HUES64 (cell line): ENCODE measurements around the gene TBX2.

Experiments used
- H3K27ac ChIP-seq: 2 replicates; pipeline ENCODE4 v1.7.0; 2013; ENCODE audit warnings: low read depth, low read length, inconsistent platforms
- H3K27me3 ChIP-seq: 2 replicates; pipeline ENCODE4 v1.6.1; 2013; ENCODE audit warnings: mild to moderate bottlenecking, low read length; ENCODE audit not compliant: insufficient read depth
- H3K36me3 ChIP-seq: 2 replicates; pipeline ENCODE4 v1.6.1; 2013; ENCODE audit warnings: mild to moderate bottlenecking, low read length; ENCODE audit not compliant: insufficient read depth
- H3K4me1 ChIP-seq: 2 replicates; pipeline ENCODE4 v1.6.1; 2013; ENCODE audit warnings: mild to moderate bottlenecking, low read length, moderate library complexity; ENCODE audit not compliant: insufficient read depth
- H3K4me3 ChIP-seq: 2 replicates; pipeline ENCODE4 v1.5.1; 2013; ENCODE audit warnings: mild to moderate bottlenecking, low read length, moderate library complexity
- H3K9ac ChIP-seq: 2 replicates; pipeline ENCODE4 v1.6.1; 2013; ENCODE audit warnings: mild to moderate bottlenecking, low read depth, low read length
- H3K9me3 ChIP-seq: 2 replicates; pipeline ENCODE4 v1.6.1; 2013; ENCODE audit warnings: low read depth, low read length; ENCODE audit not compliant: insufficient read depth
- WGBS: fragments of 150-250, 120-280 bp; methylation state at CpG from one replicate; pipeline ENCODE4 v1.1.7; 2013; ENCODE audit warnings: missing lambda C conversion rate; 5-methylcytosine and 5-hydroxymethylcytosine counted together

Gene TBX2

DNA sequence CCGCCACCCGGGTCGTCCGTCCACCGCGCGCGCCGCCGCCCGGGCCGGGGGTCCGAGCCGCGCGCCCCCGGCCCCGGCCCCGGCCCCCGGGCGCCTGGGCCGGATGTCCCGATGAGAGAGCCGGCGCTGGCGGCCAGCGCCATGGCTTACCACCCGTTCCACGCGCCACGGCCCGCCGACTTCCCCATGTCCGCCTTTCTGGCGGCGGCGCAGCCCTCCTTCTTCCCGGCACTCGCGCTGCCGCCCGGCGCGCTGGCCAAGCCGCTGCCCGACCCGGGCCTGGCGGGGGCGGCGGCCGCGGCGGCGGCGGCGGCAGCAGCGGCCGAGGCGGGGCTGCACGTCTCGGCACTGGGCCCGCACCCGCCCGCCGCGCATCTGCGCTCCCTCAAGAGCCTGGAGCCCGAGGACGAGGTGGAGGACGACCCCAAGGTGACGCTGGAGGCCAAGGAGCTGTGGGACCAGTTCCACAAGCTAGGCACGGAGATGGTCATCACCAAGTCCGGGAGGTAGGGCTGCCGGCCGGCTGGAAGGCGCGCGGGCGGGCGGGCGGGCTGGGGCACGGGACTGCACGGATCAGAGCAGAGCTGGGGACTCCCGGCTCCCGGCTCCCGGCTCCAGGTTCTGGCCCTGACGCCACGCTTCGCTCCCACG is 548 bp downstream of the TBX2 start:
- under 1% methylated on average over 90 of the region's 90 CpGs for WGBS
- no peak overlapping the region for H3K9ac ChIP-seq
- no peak overlapping the region for H3K27ac ChIP-seq
- H3K27me3 ChIP-seq = peaks cover 100% of the 10 kb centered on the region
- peaks cover 13% of the 10 kb centered on the region for H3K4me1 ChIP-seq
- H3K36me3 ChIP-seq = no peaks in the 10 kb centered on the region
- H3K4me3 ChIP-seq = peak overlapping the region; percentile 17; the same call in 1 of the 2 replicates
- no peaks in the 10 kb centered on the region for H3K9me3 ChIP-seq

DNA sequence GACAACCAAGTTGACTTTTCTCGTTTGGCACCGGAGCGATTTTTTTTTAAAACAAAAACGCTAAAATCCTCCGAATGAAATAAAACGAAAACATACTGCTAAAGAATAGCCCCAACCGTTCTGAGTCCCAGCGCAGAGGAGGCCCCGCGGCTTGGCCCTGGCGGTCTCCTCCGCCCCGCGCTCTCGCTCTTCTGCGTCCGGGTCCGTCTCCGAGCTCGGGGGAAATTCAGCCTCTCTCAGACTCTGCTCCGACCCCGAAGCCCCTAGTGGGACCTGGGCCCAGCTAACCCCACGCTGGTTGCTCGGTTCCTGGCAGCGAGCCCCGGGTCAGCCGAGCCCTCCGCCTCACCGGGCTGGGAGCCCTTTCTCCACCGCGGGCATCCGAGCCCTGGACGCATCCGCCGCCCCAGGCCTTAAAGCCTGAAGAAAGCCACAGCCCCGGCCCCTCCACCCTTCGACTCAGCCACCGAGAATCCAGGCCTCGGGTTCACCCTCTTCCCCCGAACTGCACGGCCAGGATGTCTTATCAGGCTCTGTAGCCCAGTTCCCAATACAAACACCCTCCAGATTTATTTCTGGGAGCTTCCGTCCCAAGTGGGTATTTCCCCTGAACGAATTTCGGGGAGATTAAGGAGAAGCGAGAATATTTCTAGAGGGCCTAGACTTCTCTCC is 1.2 kb downstream of the TBX2 start:
- H3K4me1 ChIP-seq = peaks cover 13% of the 10 kb centered on the region
- H3K36me3 ChIP-seq = no peaks in the 10 kb centered on the region
- WGBS = 3% methylated on average over 45 of the region's 45 CpGs
- no peaks in the 10 kb centered on the region for H3K9me3 ChIP-seq
- peaks cover 100% of the 10 kb centered on the region for H3K27me3 ChIP-seq
- no peak overlapping the region for H3K27ac ChIP-seq
- no peak overlapping the region for H3K9ac ChIP-seq
- H3K4me3 ChIP-seq = peak overlapping the region; percentile 17; the same call in 1 of the 2 replicates

DNA sequence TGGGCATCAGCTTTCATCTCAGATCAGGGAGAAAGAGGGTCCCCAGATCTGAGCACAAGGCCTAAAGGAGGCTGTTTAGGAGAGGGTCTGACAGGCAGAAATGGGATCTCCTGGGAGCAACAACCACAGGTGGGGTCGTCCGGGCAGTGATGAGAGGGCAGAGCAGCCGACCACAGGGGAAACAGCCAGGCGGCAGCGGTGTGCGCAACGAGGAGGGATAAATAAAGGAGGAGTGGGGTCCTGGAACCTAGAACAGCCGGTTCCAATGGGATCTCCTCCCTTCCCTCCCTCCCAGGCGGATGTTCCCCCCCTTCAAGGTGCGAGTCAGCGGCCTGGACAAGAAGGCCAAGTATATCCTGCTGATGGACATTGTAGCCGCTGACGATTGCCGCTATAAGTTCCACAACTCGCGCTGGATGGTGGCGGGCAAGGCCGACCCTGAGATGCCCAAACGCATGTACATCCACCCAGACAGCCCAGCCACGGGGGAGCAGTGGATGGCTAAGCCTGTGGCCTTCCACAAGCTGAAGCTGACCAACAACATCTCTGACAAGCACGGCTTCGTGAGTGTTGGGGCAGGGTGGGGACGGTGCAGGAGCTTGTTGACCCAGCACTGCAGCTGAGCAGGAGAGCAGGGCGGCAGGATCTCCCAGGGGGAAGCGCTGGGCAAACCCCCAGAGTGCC is 1.9 kb downstream of the TBX2 start:
- Histone ChIP-seq H3K4me1 (peaks cover 13% of the 10 kb centered on the region), H3K9ac (no peak overlapping the region), H3K4me3 (no peak overlapping the region; the same call in 1 of the 2 replicates), H3K36me3 (no peaks in the 10 kb centered on the region), H3K9me3 (no peaks in the 10 kb centered on the region), H3K27ac (no peak overlapping the region), H3K27me3 (peaks cover 100% of the 10 kb centered on the region)
- WGBS = 7% methylated on average over 25 of the region's 25 CpGs

DNA sequence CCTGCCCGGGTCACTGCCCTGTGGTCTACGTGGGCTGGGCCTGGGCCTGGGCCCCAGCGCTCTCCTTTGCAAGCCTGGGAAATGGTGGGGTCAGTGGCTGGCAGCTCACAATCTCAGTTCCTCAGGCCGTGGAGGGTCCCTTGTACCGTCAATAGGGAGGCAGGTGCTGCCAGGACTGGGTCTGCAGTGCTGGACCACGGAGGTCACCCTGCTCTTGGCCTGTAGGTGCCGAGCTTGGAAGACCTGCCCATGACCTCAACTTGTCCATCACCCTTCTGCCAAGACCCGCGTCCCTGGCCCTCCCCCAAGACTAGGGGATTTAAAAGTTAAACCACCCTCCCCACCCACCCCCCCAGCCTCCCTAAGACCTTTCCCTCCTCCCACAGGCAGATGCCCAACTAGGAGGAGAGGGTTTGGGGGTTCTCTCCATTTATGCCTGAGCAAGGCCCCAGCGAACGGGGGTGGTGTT is 2.5 kb downstream of the TBX2 start:
- Histone ChIP-seq H3K4me3 (no peak overlapping the region), H3K36me3 (no peaks in the 10 kb centered on the region), H3K4me1 (peaks cover 13% of the 10 kb centered on the region), H3K27ac (no peak overlapping the region), H3K9me3 (no peaks in the 10 kb centered on the region), H3K27me3 (peaks cover 100% of the 10 kb centered on the region), H3K9ac (no peak overlapping the region)
- WGBS = 7% methylated on average over 11 of the region's 11 CpGs

DNA sequence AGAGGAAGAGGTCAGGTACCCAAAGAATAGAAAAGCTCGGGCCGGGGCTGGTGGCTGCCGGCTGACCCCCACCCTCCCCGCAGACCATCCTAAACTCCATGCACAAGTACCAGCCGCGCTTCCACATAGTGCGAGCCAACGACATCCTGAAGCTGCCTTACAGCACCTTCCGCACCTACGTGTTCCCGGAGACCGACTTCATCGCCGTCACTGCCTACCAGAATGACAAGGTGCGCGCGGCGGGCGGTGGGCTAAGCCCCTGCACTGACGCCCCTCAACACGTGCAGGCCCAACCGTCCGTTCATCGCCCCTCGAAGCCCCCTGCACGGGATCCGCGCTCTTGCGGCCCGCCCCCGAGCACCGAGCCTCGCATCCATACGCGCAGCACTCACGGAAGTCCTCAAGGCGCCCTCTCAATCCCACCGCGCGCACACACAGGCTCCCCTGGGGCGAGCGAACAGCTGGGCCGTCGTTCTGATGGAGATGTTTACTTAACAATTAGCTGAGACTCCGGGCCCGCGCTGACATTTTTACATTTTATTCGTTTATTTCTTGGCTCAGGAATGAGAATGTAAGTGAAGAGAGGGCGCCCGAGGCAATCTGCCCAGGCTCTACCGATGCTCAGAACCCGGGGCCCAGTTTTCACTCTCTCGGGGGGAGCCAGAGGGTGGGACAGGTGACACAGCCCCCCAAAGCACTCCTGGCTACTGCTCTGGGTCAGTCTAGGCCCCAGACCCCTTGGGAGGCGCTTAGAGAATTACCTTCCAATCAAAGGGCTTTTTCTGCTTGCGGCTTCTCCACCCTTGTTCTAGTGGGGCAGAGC is 3.5 kb downstream of the TBX2 start:
- H3K4me3 ChIP-seq = 0 out of 2 replicates have a peak overlapping the region, but pooled peaks have one; percentile 18
- no peak overlapping the region for H3K9ac ChIP-seq
- WGBS = 1% methylated on average over 55 of the region's 55 CpGs
- H3K36me3 ChIP-seq = no peaks in the 10 kb centered on the region
- H3K9me3 ChIP-seq = no peaks in the 10 kb centered on the region
- no peak overlapping the region for H3K27ac ChIP-seq
- H3K27me3 ChIP-seq = peaks cover 100% of the 10 kb centered on the region
- peaks cover 8% of the 10 kb centered on the region for H3K4me1 ChIP-seq

DNA sequence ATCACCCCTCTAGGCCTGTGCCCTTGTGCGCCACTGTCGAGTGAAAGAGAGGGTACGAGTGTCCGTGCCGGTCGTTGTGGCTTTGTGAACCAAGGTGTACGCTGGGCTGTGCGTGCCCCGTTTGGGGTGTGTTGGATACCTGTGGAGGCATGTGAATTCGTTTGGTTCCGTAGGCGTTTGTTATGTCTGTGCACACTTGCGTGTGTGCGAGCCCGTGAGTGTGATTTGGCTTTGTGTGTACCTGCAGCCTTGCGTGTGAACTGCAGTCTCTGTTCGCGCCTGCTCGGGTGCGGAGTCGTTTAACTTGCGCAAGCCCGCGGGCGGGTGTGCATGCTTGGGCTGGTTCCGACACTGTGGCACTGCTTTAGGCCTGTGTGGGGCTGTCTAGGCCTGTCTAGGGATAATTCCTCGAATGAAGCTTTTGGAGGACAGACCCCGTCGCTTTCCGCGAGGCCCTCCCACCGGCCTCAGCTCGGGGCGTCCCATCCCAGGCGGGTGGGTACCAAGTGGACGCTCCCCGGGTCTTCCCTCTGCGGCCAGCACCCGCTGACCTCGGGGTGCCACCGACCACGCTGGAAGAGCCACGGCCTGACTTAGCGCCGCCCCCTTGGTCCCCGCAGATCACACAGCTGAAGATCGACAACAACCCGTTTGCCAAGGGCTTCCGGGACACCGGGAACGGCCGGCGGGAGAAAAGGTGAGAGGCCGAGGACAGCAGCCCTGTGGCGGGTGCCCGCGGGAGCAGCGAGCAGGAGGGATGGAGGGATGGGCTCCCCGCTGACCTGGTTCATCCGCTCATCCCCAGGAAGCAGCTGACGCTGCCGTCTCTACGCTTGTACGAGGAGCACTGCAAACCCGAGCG is 4.4 kb downstream of the TBX2 start:
- Histone ChIP-seq H3K36me3 (no peaks in the 10 kb centered on the region), H3K27me3 (peaks cover 100% of the 10 kb centered on the region), H3K4me3 (peak overlapping the region; percentile 11; the same call in 1 of the 2 replicates), H3K9me3 (no peaks in the 10 kb centered on the region), H3K27ac (no peak overlapping the region), H3K9ac (no peak overlapping the region), H3K4me1 (peaks cover 8% of the 10 kb centered on the region)
- WGBS = 4% methylated on average over 66 of the region's 66 CpGs

DNA sequence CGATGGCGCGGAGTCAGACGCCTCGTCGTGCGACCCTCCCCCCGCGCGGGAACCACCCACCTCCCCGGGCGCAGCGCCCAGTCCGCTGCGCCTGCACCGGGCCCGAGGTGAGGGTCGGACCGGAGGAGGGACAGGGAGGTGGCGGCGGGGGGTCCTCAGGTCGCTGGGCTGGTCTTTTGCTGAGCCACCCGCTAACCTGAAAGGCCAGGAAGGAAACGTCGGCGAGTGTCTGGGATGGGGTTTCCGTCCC is 4.9 kb downstream of the TBX2 start:
- Histone ChIP-seq H3K4me1 (peaks cover 8% of the 10 kb centered on the region), H3K36me3 (no peaks in the 10 kb centered on the region), H3K27ac (no peak overlapping the region), H3K9me3 (no peaks in the 10 kb centered on the region), H3K4me3 (peak overlapping the region; percentile 11; the same call in 1 of the 2 replicates), H3K9ac (no peak overlapping the region), H3K27me3 (peaks cover 100% of the 10 kb centered on the region)
- under 1% methylated on average over 25 of the region's 27 CpGs for WGBS

DNA sequence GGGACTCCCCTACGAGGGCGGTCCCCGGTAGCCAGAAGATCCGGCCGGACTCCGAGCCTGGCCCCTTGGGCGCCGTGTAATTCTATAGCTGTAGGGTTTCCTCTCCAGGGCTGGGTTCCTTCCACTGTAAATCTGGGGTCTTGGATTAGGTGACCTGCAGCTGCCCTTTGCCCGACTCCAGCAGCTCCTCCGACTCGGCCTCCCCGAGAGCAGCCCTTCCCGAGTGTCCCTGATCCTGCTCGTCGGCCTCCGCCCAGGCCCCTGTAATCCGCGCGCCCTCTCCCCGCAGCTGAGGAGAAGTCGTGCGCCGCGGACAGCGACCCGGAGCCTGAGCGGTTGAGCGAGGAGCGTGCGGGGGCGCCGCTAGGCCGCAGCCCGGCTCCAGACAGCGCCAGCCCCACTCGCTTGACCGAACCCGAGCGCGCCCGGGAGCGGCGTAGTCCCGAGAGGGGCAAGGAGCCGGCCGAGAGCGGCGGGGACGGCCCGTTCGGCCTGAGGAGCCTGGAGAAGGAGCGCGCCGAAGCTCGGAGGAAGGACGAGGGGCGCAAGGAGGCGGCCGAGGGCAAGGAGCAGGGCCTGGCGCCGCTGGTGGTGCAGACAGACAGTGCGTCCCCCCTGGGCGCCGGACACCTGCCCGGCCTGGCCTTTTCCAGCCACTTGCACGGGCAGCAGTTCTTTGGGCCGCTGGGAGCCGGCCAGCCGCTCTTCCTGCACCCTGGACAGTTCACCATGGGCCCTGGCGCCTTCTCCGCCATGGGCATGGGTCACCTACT is 5.5 kb downstream of the TBX2 start:
- Histone ChIP-seq H3K27ac (no peak overlapping the region), H3K9ac (no peak overlapping the region), H3K27me3 (peaks cover 100% of the 10 kb centered on the region), H3K4me3 (0 out of 2 replicates have a peak overlapping the region, but pooled peaks have one; percentile 11), H3K36me3 (no peaks in the 10 kb centered on the region), H3K4me1 (peaks cover 8% of the 10 kb centered on the region), H3K9me3 (no peaks in the 10 kb centered on the region)
- WGBS = 3% methylated on average over 71 of the region's 71 CpGs

DNA sequence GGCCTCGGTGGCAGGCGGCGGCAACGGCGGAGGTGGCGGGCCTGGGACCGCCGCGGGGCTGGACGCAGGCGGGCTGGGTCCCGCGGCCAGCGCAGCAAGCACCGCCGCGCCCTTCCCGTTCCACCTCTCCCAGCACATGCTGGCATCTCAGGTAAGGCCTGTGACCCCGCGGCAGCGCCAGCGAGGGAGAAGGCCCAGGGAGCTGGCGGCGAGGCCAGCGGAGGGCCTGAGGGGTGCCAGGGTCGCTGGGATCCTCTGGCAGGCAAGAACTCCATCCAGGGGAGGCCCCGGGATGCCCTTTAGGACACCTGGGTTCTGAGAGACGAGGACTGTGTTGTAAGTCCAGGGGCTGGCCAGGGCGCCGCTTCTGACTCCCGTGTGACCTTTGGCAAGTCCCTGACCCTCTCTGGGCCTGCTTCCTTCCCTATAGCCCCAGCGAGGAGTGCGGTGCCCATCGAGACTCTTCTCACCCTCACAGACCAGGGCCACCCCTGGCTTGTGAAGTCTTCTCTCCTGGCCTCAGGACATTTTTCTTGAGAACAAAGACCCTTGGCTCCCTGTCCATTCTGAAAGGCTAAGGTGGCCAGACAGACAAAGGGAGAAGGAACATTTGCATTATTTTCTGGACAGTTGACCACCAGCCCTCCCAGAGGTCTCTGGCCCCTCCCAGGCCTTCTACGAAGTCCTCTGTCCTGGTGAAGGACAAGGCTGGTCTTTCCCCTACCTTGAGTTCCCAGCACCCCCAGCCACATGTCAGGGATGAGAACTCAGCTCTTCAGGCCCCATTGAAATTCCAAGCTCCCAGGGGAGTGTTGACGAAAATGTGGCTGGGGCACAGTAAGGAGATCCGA is 6.3 kb downstream of the TBX2 start:
- 17% methylated on average over 37 of the region's 37 CpGs for WGBS

More for the DNA sequence above, 6.3 kb downstream of the TBX2 start:
- H3K4me3 ChIP-seq = no peak overlapping the region
- H3K27me3 ChIP-seq = peaks cover 100% of the 10 kb centered on the region
- no peak overlapping the region for H3K9ac ChIP-seq
- H3K4me1 ChIP-seq = peaks cover 8% of the 10 kb centered on the region
- H3K27ac ChIP-seq = no peak overlapping the region
- H3K36me3 ChIP-seq = no peaks in the 10 kb centered on the region
- no peaks in the 10 kb centered on the region for H3K9me3 ChIP-seq
